Esophagus mucosa (tissue), 1 donor: ENCODE measurements around the gene NTSR1. TPM values are rescaled to one million over a fixed set of nuclear protein-coding genes. Genes with fewer than 3 reads are reported as not detected.
A peak's percentile ranks its signal among the peaks of the same experiment; 100 is the strongest.

ENCODE experiments used
- ATAC-seq: fragments of 200-7000 bp; cut with Tn5 transposase; one replicate; pipeline ENCODE4 v1.9.1; 2020
- total RNA-seq: library from RNA; stranded (reverse); gene quantifications from one replicate; pipeline ENCODE4 v1.2.4, GENCODE V29; 2023
- donor health status: DM: yes; HTN: yes; CAD: no.

Gene NTSR1
- total RNA-seq, 1 donor from 2014 or later: not detected

DNA sequence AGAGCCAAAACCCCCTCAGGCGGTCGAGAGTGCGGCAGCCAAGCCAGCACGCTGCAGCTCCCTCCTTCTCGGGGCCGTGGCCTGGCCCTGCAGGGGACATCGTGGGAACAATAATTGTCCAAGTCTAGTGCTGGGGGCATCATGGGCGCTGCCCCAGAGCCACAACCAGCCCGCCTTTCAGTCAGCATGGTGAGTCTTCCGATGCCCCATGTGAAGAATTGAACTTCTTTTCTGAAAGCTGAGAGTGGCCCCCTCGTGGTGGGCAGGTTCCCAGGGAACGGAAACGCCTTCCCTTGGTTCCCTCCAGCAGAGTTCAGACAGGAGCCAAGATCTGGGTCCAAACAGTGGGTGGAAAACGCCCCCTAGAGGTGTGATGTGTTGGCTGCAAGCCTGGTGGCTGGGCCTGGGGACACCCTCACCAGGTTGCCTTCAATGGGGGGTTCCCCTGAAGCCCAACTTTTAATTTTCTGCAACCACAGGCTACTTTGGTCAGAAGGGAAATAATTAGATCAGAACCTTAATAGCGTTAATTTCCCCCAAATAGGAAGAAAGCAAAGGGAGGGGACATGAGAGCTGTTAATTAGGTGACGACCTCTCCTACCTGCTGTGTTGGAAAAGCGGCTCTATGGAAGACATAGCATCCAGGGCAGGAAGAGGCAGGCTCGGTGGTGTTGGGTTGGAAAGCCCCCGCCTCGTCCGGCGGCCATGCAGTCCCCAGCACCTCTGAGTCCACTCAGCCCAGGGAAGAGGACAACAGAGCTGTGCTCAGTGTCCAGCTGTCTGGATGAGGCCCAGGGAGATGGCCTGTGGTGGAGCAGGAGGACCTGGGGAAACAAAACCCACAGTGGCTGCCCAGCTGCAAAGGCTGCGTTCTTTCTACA, 82.9 kb downstream of the NTSR1 start:
- peak; percentile 20 for ATAC-seq

GRCh38 chr20:62792182-62792939, 83.7 kb downstream of the NTSR1 start:
- ATAC-seq: no peak

DNA sequence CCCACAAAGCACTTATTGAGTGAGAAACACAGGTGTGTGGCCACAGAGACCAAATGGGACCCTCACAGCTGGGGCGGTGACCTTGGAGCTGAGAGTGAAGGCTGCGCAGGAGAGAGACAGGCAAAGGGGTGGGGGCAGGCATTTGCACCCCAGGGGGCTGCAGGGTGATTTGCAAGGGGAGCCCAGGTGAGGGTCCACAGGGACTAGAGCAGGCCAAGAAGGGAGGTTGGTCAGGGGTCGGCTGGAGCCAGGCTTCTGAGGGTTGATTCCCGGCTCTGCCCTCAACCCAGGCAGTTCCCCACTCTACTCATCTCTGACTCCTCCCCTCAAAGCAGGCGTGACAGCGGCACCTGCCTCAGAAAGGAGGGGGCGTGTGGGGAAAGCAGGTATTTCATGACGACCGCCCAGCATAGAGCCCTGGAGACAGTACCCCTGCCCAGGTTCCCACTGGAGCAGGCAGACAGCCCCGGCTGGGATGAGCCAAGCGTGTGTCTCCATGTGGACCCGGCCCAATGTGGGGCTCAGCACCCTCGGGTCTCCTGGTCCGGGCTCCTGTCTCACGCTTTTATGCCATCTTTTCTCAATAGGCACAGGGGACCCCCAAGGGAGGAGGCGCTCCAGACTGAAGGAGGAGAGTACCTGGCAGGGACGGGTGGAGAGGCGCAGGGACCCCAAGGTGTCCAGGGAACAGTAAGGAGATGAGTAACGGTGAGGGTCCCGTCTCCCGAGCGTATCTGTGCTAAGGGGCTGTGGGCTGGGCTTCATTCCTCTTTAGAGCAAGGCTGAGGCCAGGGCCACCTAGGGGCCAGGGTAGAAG, 84.5 kb downstream of the NTSR1 start:
- ATAC-seq: no peak

DNA sequence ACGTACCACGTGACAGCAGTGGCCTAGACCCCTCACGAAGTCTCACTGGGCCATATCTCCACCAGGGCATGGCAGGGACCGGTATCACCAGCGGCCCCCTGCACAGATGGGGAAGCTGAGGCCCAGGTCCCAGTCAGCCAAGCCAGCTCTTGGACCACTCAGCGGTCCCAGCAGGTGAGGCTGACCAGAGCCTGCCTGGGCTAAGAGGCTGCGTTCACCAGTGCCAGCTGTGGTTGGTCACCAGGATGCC, 85.0 kb downstream of the NTSR1 start:
- no peak for ATAC-seq

- peak; percentile 87 for ATAC-seq
Measured at GRCh38 chr20:62794007-62794724, 85.5 kb downstream of the NTSR1 start.

- no peak for ATAC-seq
Measured at GRCh38 chr20:62795023-62795761, 86.6 kb downstream of the NTSR1 start.

GRCh38 chr20:62796699-62797491, 88.3 kb downstream of the NTSR1 start:
- no peak for ATAC-seq

GRCh38 chr20:62797671-62798532, 89.3 kb downstream of the NTSR1 start:
- no peak for ATAC-seq

DNA sequence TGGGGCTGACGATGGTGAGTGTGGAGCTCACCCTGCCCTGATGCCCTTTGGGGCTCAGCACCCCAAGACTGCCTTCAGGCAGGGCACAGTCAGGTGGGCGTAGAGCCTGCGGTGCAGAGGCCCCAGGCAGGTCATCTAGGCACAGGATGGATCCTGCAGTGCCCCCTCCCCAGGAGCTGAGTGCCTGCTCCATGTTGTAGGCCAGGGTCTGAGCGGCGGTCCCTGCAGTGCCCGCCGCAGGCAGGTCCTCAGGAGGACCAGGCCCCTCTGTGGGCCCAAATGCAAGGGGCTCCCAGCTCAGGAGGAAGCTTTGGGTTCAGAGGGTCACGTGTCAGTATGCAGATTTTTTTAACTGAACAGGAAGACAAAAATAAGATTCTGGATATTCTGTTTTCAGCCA, 90.4 kb downstream of the NTSR1 start:
- no peak for ATAC-seq

GRCh38 chr20:62799459-62799858, 90.8 kb downstream of the NTSR1 start:
- ATAC-seq: no peak

- no peak for ATAC-seq
Measured at GRCh38 chr20:62799873-62800272, 91.2 kb downstream of the NTSR1 start.

DNA sequence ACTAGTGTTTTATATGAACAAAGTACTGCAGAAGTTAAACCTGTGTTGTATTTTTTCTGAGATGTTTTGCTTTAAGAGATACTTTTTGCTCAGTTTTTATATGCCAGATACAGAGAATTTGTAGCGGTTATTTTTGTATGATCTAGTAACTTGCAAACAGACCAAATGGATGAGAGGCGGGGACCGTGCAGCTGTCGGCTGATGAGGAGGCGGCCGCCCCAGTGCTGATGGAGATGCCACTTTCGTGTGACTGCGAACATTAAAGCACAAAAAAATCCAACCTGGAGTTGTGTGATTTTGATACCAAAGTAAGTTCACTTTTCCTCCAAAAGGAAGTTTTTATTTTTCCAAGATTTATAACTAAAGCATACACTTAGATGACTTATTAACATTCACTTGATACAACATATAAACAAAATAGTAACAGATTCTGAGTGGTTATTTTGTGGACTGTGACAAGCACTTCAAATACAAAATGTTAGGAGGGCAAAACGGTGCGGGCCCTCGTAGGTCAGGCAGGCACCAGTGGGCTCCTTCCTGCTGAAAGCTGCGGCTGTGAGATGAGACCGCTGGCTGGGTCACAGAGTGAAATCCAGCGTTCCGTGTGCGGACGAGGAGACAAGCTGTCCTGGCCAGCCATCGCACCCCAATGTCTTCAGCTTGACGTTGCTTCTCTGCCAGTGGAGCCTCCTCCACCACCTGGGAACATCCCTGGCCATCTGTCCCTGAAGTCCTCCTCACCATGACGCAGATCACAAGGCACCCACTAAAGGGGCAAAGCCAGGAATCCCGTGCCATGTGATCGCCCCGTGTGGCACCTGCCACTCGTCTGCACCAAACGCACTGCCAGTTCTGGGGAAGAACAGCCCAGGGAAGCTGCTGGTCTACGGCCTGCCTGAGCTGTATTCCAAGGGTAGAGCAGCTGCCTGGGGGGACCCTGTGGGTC, 92.0 kb downstream of the NTSR1 start:
- no peak for ATAC-seq

GRCh38 chr20:62801284-62802010, 92.8 kb downstream of the NTSR1 start:
- no peak for ATAC-seq

- no peak for ATAC-seq
Measured at GRCh38 chr20:62802026-62802712, 93.5 kb downstream of the NTSR1 start.

GRCh38 chr20:62804021-62804626, 95.5 kb downstream of the NTSR1 start:
- no peak for ATAC-seq

DNA sequence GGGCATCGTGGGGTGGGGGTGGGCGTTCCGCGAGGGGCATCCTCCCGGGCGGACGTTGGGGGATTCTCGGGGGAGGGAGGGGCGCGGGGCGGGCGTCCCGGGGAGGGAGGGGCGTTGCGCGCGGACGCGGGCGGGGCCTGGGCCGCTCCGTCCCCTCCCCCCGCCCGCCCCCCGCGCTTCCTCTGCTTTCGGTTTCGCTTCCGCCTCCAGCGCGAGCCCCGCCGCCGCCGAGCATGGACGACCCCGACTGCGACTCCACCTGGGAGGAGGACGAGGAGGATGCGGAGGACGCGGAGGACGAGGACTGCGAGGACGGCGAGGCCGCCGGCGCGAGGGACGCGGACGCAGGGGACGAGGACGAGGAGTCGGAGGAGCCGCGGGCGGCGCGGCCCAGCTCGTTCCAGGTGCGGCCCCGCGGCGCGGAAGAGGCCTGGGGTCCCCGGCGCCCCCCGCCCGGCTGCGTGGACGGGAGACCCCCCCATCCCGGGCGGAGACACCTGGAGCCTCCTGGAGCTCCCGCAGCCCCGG, 96.1 kb downstream of the NTSR1 start, which contains the start of gene OGFR:
Gene OGFR (plus strand): TSS at position 209 of the 528 bp plus-strand sequence. CDS start 25 bp downstream, at position 234.
- peak; percentile 11 for ATAC-seq
